Tibial nerve (tissue), 4 donors: ENCODE measurements around the gene ADCY4. TPM values are rescaled to one million over a fixed set of nuclear protein-coding genes. Genes with fewer than 3 reads are reported as not detected.

Experiments used
- DNase-seq, 2 donors: peaks; one replicate each; pipeline ENCODE4 v3.0.0-alpha.2; 2019; ENCODE audit warnings: low spot score in 2 of 2
- H3K27ac ChIP-seq, 4 donors: fragments of 200-600 bp; sonication (generic) in 3 of 4; one replicate each; pipeline ENCODE4 v1.5.1; 2017 to 2019; ENCODE audit warnings: mild to moderate bottlenecking in 1 of 4
- H3K27me3 ChIP-seq, 2 donors: fragments of 200-600 bp; sonication (generic) in 1 of 2; one replicate each; pipeline versions ENCODE4 v1.5.1 to v1.6.0; 2017 to 2019
- H3K36me3 ChIP-seq, 3 donors: fragments of 200-600 bp; sonication (generic); one replicate each; pipeline ENCODE4 v1.5.1; 2018 to 2019
- H3K4me1 ChIP-seq, 4 donors: fragments of 200-600 bp; sonication (generic) in 3 of 4; one replicate each; pipeline ENCODE4 v1.5.1; 2017 to 2019
- H3K4me3 ChIP-seq, 4 donors: fragments of 200-600 bp; sonication (generic) in 3 of 4; one replicate each; pipeline ENCODE4 v1.5.1; 2017 to 2019; ENCODE audit warnings: mild to moderate bottlenecking in 1 of 4, moderate library complexity in 1 of 4
- H3K9me3 ChIP-seq, 4 donors: fragments of 200-600 bp; sonication (generic) in 3 of 4; one replicate each; pipeline ENCODE4 v1.5.1; 2017 to 2019
- EP300 ChIP-seq, 2 donors: sonication (generic); formaldehyde crosslinking; IDR thresholded peaks; one replicate each; pipeline ENCODE4 v1.6.1; 2017; ENCODE audit warnings: antibody characterized with exemption in 2 of 2, mild to moderate bottlenecking in 1 of 2
- POLR2A ChIP-seq, 2 donors: fragments of 450-650 bp; IDR thresholded peaks; one replicate each; pipeline ENCODE4 v1.6.1; 2017; ENCODE audit warnings: antibody characterized with exemption in 2 of 2, mild to moderate bottlenecking in 2 of 2, moderate library complexity in 2 of 2
- WGBS, 2 donors: methylation state at CpG; one replicate each; pipeline ENCODE4 v1.1.5; 2018; 5-methylcytosine and 5-hydroxymethylcytosine counted together
- total RNA-seq, 4 donors: library from RNA; depleted of rRNA; stranded (reverse); fragments of >200 nt; gene quantifications; one replicate each; pipeline ENCODE4 v1.1.0, GENCODE V29; 2016
- TF ChIP-seq, protein P1 (sequence below), 5 experiments: fragments of 200-600 bp in 3 of 5; fragments of 450-650 bp in 2 of 5; sonication (generic) in 3 of 5; IDR thresholded peaks; one replicate each; pipeline ENCODE4 v1.5.1; 2016 to 2019; ENCODE audit warnings: antibody characterized with exemption in 5 of 5, mild to moderate bottlenecking in 3 of 5, moderate library complexity in 2 of 5

ADCY4 gene
- total RNA-seq, 4 donors from 2014 or later, result 32.0 to 68.1 (median 53.2) TPM

DNA sequence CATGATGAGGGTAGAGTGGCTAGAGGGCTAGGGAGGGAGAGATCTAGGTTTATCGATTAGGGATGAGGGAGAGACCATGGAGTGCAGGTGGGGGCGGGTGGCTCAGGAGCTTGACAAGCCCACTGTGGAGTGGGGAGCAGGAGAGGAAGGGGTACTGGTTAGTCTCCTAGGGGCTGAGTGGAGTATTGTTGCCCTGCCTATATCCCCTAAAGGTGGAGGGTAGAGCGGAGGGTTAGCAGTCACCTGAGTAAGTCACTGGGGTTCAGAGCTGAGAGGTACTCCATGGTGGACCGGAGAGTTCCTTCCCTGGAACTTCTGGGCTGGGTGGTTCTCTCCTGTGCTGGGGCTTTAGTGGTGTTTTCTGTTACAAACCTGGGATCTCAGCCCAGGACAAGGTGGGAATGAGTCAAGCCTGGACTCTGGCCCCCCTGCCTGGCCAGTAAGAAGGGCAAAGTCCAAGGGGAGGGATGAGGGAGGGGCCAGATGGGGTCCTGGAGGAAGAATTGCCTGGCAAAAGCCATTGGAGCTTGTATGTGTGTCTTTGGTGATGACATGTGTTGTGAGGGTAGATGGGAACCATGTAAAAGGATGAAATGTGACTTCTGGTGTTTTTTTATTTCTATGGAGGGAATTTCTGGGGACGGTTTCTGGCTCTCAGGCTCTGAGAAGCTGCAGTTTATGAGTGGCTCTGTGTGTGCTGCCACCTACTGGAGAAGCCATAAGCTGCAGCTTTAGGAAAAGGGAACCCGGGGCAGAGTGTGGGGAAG, 27.1 kb downstream of the ADCY4 start, which contains the start of gene CIDEB:
Gene CIDEB (minus strand): TSS at position 403 of the 767 bp plus-strand sequence. CDS start 119 bp downstream, at position 284.
- peaks cover 0 to 47% (median 19%) of the 10 kb centered on the region in 4 donors for H3K4me1 ChIP-seq

DNA sequence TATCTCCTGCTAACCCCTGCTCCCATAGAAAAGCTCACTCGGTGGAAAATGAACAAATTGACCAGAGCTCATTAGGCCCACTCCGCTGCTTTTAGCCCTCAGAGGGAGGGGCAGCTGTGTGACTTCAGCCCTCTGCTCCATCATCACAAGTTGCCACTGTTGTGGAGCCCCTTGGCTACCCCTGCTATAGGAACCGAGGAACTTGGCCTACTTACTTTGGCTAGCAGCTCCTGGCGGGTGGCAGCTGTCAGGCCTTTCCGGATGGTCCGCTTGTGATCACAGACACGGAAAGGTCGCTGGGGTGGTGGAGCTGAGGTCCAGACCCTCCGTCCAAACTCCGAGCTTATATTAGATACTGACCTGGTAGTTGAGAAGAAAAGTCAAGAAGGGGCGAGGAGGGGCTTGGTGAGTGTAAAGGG, 27.7 kb downstream of the ADCY4 start:
- TF ChIP-seq, protein P1, sequence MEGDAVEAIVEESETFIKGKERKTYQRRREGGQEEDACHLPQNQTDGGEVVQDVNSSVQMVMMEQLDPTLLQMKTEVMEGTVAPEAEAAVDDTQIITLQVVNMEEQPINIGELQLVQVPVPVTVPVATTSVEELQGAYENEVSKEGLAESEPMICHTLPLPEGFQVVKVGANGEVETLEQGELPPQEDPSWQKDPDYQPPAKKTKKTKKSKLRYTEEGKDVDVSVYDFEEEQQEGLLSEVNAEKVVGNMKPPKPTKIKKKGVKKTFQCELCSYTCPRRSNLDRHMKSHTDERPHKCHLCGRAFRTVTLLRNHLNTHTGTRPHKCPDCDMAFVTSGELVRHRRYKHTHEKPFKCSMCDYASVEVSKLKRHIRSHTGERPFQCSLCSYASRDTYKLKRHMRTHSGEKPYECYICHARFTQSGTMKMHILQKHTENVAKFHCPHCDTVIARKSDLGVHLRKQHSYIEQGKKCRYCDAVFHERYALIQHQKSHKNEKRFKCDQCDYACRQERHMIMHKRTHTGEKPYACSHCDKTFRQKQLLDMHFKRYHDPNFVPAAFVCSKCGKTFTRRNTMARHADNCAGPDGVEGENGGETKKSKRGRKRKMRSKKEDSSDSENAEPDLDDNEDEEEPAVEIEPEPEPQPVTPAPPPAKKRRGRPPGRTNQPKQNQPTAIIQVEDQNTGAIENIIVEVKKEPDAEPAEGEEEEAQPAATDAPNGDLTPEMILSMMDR (IDR thresholded peaks at IDR 0.05), result no peak
- TF ChIP-seq POLR2A (IDR thresholded peaks at IDR 0.05) (no peak), EP300 (IDR thresholded peaks at IDR 0.05) (no peak)

More for the DNA sequence above, 27.1 kb downstream of the ADCY4 start, which contains the start of gene CIDEB:
- TF ChIP-seq EP300 (IDR thresholded peaks at IDR 0.05) (no peak), POLR2A (IDR thresholded peaks at IDR 0.05) (no peak)
- TF ChIP-seq, protein P1 (IDR thresholded peaks at IDR 0.05), result peak; percentile 76 to 96 (median 90)
- Histone ChIP-seq H3K27me3 (no peaks in the 10 kb centered on the region), H3K4me3 (no peak within 1 kb of the TSS), H3K36me3 (peaks cover 7 to 53% (median 43%) of the 10 kb centered on the region in 3 donors), H3K27ac (peak within 1 kb of the TSS in 2 of 4 donors; percentile 31 to 38), H3K9me3 (no peaks in the 10 kb centered on the region)
- 58 to 63% methylated on average over 6 of the region's 6 CpGs for WGBS, 2 donors
- peak in 1 of 2 donors; percentile 79 for DNase-seq

DNA sequence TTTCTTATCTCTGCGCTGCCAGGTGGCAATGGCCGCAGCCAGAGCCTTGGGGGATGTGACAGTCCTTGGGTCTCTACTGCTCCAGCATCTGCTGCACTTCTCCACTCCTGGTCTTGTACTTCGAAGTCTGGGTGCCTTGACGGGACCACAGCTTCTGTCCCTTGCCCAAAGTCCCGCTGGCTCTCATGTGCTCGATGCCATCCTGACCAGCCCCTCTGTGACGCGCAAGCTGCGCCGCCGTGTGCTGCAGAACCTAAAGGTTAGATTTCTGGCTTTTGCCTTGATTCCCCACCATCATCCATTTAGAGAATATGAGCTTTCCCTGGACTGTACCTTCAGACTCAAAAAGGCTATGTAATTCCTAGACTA, 30.9 kb downstream of the ADCY4 start:
- no peaks in the 10 kb centered on the region for H3K27me3 ChIP-seq
- 94 to 97% methylated on average over 11 of the region's 11 CpGs for WGBS, 2 donors
- H3K4me1 ChIP-seq, result peaks cover 0 to 36% (median 8%) of the 10 kb centered on the region in 4 donors
- H3K36me3 ChIP-seq, result peaks cover 7 to 70% (median 55%) of the 10 kb centered on the region in 3 donors
- TF ChIP-seq EP300 (IDR thresholded peaks at IDR 0.05) (no peak), POLR2A (IDR thresholded peaks at IDR 0.05) (no peak)
- TF ChIP-seq, protein P1 (IDR thresholded peaks at IDR 0.05), result no peak
- DNase-seq, result no peak
- H3K4me3 ChIP-seq, result no peak overlapping the region
- no peak overlapping the region for H3K27ac ChIP-seq
- no peaks in the 10 kb centered on the region for H3K9me3 ChIP-seq

More for the DNA sequence above, 27.7 kb downstream of the ADCY4 start:
- peaks cover 0 to 43% (median 17%) of the 10 kb centered on the region in 4 donors for H3K4me1 ChIP-seq
- no peak overlapping the region for H3K4me3 ChIP-seq
- H3K9me3 ChIP-seq, result no peaks in the 10 kb centered on the region
- H3K27me3 ChIP-seq, result no peaks in the 10 kb centered on the region
- 76 to 79% methylated on average over 11 of the region's 11 CpGs for WGBS, 2 donors
- peaks cover 7 to 59% (median 48%) of the 10 kb centered on the region in 3 donors for H3K36me3 ChIP-seq
- H3K27ac ChIP-seq, result no peak overlapping the region
- DNase-seq, result no peak

DNA sequence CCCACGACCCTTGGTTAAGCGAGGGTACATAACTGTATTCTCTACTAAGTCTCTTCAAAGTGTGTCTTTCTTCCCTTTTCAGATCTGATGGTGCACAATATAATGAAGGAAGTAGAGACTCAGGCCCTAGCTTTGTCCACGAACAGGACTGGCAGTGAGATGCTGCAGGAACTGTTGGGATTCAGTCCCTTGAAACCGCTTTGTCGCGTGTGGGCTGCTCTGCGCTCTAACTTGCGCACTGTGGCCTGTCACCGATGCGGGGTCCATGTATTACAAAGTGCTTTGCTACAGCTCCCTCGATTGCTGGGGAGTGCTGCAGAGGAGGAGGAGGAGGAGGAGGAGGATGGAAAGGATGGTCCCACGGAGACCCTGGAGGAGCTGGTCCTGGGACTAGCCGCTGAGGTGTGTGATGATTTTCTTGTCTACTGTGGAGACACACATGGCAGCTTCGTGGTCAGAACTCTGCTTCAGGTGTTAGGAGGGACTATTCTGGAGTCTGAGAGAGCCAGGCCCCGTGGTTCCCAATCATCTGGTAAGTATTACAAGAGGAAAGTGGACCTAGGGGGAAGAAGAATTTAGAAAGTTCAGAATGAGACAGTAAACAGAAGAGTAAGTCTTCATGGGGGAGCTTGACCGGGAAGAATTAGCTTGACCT, 34.4 kb downstream of the ADCY4 start:
- Histone ChIP-seq H3K4me1 (peaks cover 0 to 48% (median 13%) of the 10 kb centered on the region in 4 donors), H3K27me3 (no peaks in the 10 kb centered on the region), H3K36me3 (peaks cover 7 to 55% (median 39%) of the 10 kb centered on the region in 3 donors), H3K4me3 (peak overlapping the region; percentile 70 to 96 (median 88)), H3K27ac (peak overlapping the region in 2 of 4 donors; percentile 85 to 87), H3K9me3 (no peaks in the 10 kb centered on the region)
- TF ChIP-seq EP300 (IDR thresholded peaks at IDR 0.05) (no peak), POLR2A (IDR thresholded peaks at IDR 0.05) (no peak)
- TF ChIP-seq, protein P1 (IDR thresholded peaks at IDR 0.05), result no peak
- 24 to 27% methylated on average over 16 of the region's 16 CpGs for WGBS, 2 donors
- DNase-seq, result no peak
